ENCODE measurements around the gene GUCY1A2.
"Not testable (repeated sequence)": the region's sequence is repeated elsewhere in the genome, so short reads cannot be mapped to it uniquely, and the experiment has no call there.

The GUCY1A2 gene

GRCh38 chr11:106852779-106853178 is 165.5 kb downstream of the GUCY1A2 start:
- DNase-seq (ENCODE audit: extremely low read depth in 1 of 2, low read depth in 1 of 2), result no peak

DNA sequence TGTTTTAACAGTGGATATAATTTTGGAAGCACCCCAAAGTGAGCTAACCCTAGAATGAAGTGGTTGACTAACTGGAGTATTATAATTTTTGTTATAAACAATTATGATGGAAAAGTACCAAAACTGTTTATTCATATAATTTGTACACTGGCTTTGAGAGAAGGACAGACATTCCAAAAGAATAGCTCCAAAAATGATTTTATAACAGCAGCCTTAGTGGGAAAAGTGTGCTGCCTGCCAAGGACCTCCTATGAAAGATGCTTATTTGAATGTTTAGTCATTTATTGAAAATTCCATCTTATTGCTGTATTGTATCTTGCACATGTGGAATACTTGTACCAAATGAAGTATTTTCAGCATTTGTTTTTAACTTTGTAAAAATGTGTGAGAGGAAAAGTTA is 169.8 kb downstream of the GUCY1A2 start:
- no peak for DNase-seq (ENCODE audit: extremely low read depth in 1 of 2, low read depth in 1 of 2)

- DNase-seq (ENCODE audit: extremely low read depth in 1 of 2, low read depth in 1 of 2), result no peak
Measured at GRCh38 chr11:106842134-106842533, 176.1 kb downstream of the GUCY1A2 start.

DNA sequence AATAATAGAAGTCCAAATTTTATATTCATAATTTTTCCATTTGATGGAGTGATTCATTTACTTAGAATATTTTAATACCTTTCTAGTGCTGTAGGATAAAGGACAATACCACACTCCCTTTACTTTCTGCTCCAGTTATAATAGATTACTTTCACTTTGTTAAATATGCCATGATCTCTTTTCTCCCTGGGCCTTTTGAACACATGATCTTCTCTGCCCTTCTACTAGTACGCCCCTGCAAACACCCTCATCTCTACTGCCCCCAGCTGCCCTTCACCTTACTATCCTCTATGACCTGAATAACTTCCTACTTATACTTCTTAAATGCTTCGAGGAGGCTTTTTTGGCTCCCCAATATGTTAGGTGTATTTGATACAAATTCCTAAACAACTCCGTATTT is 177.3 kb downstream of the GUCY1A2 start:
- DNase-seq (ENCODE audit: extremely low read depth in 1 of 2, low read depth in 1 of 2), result no peak

GRCh38 chr11:106840146-106840545 is 178.1 kb downstream of the GUCY1A2 start:
- no peak for DNase-seq (ENCODE audit: extremely low read depth in 1 of 2, low read depth in 1 of 2)

- DNase-seq (ENCODE audit: extremely low read depth in 1 of 2, low read depth in 1 of 2), result no peak
Measured at GRCh38 chr11:106834567-106834966, 183.7 kb downstream of the GUCY1A2 start.

DNA sequence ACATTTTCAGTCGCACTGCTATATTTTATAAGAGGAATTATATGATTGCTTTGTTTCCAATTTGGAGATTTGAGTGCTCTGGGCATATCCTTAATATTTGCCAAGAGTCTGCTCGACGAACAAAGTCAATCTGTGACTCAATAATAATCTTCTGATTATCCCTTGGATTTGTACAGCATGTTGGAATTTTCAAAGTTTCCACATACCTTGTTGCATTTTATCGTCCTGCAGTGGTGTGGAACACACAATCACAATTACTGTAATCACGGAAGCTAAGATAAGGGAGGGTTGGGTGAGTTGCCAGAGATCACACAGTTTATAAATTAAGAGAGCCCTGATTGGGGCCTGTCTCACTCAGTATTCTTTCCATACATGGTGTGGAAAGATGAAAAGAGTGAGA is 189.3 kb downstream of the GUCY1A2 start:
- DNase-seq (ENCODE audit: extremely low read depth in 1 of 2, low read depth in 1 of 2), result no peak

DNA sequence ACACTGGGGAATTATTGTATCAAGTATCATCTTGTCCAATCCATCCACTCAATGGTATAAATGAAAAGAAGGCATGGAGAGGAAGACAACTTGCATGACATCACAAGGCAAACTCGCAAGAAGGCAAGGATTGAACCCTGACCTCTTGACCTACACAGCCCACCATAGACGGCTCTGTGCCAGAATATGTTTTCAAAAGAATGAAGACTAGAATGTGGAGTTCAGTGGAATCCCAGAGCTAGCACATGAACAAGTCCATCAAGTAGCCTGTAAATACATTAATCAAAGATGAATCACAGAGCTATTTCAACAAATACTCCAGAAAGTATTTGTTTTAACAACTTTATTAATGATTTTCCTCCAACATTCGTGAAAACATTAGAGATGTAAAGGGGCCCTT is 189.7 kb downstream of the GUCY1A2 start:
- DNase-seq (ENCODE audit: extremely low read depth in 1 of 2, low read depth in 1 of 2), result no peak

DNA sequence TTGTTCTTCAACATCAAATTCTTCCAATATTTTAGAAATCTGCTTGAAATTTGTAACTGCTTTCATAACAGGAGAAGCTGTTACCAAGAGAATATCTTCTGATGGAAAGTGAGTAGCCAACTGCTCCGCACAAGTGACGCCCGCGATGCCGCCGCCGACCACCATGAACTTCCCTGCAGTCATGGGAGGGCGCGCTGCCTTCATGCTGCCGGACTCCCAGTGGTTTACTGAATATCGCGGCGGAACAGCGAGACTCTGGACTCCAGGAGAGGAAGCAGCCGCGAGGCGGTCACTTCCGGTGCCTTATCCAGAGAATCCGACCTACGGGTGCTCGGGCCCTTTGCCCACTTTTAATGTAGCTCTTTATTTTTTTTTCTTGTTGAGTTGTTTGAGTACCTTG is 190.6 kb downstream of the GUCY1A2 start:
- no peak for DNase-seq (ENCODE audit: extremely low read depth in 1 of 2, low read depth in 1 of 2)

DNA sequence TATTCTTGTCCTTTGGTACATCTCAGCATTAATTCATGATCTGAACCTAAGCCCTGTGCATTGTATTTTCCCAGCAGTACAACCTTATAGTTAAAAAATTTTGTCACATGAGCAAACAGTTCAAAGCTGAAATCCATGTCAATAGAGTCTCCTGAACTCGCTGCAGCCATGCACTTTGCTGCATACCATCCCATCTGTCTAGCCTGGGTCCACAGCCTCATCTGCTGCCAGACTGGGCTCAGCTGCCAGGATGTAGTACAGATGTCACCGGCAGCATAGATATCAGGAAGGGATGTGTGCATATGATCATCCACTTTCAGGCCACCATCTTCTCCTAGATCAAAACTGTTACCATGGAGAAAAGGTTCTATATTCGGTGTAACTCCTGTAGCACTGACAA is 191.7 kb downstream of the GUCY1A2 start:
- not testable (repeated sequence) for DNase-seq (ENCODE audit: extremely low read depth in 1 of 2, low read depth in 1 of 2)

DNA sequence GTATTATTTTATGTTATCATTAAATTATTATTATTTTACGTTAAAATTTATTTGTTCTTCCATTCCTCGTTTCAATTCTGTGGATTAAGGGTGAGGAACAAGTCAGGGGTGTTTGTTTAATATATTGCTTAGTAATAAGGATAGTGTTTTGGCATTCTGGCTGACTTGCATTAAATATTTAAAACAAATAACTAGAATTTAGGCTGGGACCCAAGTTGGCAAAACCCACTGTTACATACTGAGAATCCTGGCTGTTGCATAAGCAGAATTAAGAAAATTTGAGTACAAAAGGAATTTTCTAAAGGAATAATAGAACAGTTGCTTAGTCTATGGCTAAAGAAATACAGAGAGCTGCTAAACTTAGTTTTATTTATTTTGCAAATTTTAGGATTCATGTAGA is 196.4 kb downstream of the GUCY1A2 start:
- no peak for DNase-seq (ENCODE audit: extremely low read depth in 1 of 2, low read depth in 1 of 2)

DNA sequence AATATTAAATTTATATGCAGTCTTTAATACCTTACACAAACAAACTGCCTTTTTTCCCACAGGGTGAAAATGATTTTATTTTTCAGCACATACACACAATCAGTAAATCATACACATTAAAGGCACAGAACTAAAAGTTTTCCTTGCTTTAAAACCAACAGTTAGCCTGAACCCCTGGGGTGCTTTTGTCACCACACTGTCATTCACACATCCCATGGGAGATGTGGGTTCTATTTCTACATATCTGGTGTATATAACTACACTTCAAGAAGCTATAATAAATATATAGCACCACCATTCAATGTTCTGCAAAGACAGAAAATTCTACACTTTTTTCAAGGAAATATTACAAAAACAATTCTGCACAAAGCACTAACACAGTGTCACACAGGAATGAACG is 197.0 kb downstream of the GUCY1A2 start:
- DNase-seq (ENCODE audit: extremely low read depth in 1 of 2, low read depth in 1 of 2), result no peak

DNA sequence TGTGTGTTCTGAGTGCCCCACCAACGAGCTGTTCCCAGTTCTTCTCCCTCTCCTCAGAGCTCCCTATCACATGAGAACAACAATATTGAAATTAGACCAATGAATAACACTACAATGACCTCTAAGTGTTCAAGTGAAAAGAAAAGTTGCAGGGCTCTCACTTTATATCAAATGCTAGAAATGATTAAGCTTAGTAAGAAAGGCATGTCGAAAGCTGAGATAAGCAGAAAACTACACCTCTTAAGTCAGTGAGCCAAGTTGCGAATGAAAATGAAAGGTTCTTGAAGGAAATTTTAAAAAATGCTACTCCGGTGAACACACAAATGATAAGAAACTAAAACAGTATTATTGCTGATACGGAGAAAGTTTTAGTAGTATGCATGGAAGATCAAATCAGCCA is 199.8 kb downstream of the GUCY1A2 start:
- no peak for DNase-seq (ENCODE audit: extremely low read depth in 1 of 2, low read depth in 1 of 2)

DNA sequence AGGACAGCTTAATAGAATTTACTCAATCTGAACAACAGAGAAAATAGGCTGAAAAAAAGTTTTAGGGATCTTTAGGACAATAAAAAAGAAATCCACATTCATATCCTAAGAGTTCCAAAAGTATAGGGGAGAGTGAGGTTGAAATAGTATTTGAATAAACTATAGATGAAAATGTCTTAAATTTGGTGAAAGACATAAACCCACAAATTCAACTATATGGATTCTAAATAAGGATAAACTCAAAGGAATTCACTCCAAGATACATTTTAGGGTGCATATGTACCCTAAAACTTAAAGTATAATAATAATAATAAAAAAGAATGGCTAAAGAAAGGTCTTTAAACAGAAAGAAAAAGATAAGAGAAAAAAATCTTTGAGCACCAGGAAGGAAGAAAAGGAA is 203.1 kb downstream of the GUCY1A2 start:
- no peak for DNase-seq (ENCODE audit: extremely low read depth in 1 of 2, low read depth in 1 of 2)

GRCh38 chr11:106813806-106814205 is 204.5 kb downstream of the GUCY1A2 start:
- no peak for DNase-seq (ENCODE audit: extremely low read depth in 1 of 2, low read depth in 1 of 2)

- no peak for DNase-seq (ENCODE audit: extremely low read depth in 1 of 2, low read depth in 1 of 2)
Measured at GRCh38 chr11:106794058-106794457, 224.2 kb downstream of the GUCY1A2 start.

GRCh38 chr11:106789406-106789805 is 228.9 kb downstream of the GUCY1A2 start:
- DNase-seq (ENCODE audit: extremely low read depth in 1 of 2, low read depth in 1 of 2), result no peak

GRCh38 chr11:106787454-106787853 is 230.8 kb downstream of the GUCY1A2 start:
- no peak for DNase-seq (ENCODE audit: extremely low read depth in 1 of 2, low read depth in 1 of 2)

DNA sequence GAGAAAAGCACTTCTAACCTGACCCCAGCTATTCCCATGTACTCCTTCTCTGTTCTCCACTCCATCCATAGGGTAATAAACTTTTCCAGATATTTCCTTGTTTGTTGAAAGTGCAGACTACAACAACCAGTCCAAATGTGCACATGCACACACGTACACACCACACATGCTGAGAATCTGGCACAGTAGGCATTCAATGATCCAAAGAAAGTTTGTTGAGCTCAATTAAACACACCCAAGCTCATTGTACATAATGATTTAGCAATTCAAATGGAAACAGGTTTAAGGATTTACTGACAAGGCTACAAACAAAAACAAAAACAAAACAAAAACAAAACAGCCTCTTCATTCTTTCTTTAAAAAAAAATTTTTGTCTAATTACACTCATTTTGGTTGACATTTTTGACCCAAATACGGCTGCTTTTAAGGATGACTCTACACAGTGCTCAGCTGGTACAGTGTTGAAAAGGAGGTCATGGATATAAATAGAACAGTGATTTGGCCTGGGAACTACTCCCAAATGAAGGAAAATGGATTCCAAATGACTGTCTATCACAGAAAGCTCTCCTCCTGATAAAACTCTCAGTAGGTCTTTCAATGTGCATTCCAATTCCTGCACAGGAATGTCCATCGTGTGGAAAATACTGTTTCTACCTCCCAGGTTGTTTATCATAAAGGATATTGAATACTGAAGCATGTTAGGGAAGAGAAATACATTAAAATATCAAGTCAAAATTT is 232.2 kb downstream of the GUCY1A2 start:
- DNase-seq (ENCODE audit: extremely low read depth in 1 of 2, low read depth in 1 of 2), result no peak

GRCh38 chr11:106777302-106777701 is 241.0 kb downstream of the GUCY1A2 start:
- not testable (repeated sequence) for DNase-seq (ENCODE audit: extremely low read depth in 1 of 2, low read depth in 1 of 2)

GRCh38 chr11:106770489-106771085 is 247.7 kb downstream of the GUCY1A2 start:
- DNase-seq (ENCODE audit: extremely low read depth in 1 of 2, low read depth in 1 of 2), result no peak

DNA sequence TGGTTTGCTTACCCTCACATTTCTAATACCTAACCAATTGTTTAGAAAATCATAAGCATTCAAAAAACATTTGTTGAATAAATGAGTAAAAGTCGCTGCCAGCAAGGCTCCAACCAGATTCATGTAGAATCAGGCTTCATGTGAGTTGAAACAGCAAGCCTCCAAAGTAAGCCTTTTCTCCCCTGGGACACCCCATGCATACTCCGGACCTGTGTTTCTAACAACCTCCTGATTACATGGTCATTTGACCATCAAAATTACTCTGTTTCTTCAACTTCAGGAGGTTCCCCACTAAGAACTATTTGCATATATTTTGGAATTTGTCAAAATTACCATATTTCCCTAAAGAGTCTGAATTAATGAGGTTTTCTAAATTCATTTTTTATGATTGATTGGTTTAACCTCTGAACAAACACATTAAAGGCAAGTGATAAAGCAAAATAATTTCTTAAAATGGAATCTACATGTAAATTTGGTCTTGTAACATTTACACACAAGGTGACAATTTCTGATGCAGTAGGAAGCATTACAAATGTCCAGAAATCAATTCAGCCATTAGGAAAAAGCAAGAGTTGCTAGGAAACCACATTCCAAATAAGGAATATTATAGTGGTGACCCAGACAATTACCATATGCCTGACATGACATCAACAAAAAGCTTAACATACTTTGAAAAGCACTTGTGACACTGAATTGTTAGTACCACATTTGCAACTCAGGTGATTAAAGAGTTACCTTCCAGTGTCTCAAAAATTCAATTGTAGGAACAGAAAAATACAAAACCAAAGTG is 252.6 kb downstream of the GUCY1A2 start:
- no peak for DNase-seq (ENCODE audit: extremely low read depth in 1 of 2, low read depth in 1 of 2)

Measured in activated CD8-positive, alpha-beta memory T cell treated with anti-CD3 and anti-CD28 coated beads for 1 hour (primary cell).